RKO (cell line): ENCODE results near the gene TBX15.

ENCODE experiments used
- DNase-seq: peaks from one replicate; pipeline ENCODE4 v3.0.0-alpha.2; 2016; ENCODE audit warnings: low spot score

Gene TBX15

DNA sequence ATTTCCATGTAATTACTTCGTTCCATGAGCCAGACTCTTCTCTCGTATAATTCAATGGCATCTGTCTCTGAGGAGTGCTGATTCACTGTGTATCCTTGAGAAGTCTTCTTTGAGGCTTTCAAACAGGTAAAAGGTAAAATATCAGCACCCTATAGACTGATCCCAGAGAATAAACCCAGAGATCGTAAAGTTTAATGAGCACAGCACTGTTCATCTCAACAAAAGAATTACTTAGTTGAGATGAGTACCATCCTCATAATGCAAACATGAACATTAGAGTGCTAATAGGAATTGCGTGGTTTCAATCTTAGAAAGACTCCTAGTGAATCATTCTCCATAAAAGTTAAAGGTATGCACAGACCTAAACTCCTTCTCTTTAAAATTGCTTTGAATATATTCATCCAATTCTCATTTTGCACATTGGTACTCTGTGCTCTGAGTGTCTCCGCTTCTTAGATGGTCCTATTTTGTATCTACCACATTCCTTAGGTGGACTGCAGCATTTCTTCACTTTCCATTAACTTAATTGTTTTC lies 97.2 kb downstream of the TBX15 start:
- DNase-seq = no peak

DNA sequence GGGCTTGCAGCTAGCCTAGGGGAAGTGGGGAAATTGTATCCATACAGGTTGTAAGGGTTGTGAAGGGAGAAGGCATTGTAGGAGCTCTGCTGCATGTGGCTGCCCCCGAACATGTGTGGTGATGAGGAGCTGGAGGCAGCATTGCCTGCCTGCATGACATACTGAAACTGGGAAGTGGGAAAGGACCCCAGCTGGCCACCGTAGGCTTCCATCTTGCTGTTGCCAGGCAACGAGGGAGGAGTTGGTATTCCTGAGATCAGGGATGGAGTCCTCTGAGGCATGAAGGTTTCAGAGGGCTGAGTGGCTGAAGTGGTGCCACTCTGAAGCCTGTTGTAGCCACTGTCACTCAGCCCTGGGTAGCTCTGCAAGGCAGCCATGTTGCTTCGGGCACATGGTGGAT lies 103.2 kb downstream of the TBX15 start:
- DNase-seq = no peak

GRCh38 chr1:118881751-118882150 lies 106.4 kb downstream of the TBX15 start:
- DNase-seq = no peak

DNA sequence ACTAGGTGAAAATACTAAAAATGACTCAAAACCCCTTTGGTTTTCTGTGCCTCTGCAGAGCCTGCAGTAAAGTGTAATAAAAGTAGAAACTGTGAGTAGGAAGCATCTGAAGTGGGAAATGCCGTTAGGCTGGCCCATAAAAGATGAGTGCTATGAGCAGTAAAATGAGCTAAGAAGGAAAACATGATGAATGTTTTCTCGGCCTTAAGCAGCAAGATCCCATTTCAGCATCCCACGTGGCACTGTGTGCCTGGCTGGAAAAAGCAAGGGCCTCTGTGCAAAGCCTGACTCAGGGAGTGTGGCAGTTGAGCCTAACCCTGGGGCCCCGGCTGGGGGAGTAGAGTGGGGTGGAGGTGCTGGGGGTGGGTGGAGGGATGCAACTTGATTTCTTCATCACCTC lies 109.5 kb downstream of the TBX15 start:
- DNase-seq = no peak

- DNase-seq = no peak
These were observed 110.3 kb downstream of the TBX15 start for GRCh38 chr1:118877668-118878396.

GRCh38 chr1:118871582-118872171 lies 116.5 kb downstream of the TBX15 start:
- DNase-seq = no peak

DNA sequence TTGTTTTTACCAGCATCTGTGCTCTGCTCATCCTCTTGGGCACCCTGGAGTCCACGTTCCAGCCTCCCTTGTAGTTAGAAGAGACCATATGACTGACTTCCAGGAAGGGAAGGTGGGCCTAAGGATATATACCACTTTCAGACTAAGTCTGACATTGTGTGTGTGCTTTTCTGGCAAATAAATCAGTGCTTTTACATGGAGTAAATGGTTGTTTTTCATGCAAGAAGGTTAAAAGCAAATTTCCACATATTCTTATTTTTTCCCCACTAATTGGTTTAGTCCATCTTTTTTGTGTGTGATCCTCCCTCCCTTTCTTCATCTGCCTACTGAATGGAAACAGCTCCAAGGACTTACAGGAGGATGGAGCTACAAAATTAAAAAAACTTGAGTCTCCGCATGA lies 119.8 kb downstream of the TBX15 start:
- no peak for DNase-seq

GRCh38 chr1:118866330-118866729 lies 121.8 kb downstream of the TBX15 start:
- no peak for DNase-seq

- DNase-seq = no peak
These were observed 124.5 kb downstream of the TBX15 start for GRCh38 chr1:118863688-118864087.

GRCh38 chr1:118862755-118863154 lies 125.4 kb downstream of the TBX15 start:
- DNase-seq = no peak

DNA sequence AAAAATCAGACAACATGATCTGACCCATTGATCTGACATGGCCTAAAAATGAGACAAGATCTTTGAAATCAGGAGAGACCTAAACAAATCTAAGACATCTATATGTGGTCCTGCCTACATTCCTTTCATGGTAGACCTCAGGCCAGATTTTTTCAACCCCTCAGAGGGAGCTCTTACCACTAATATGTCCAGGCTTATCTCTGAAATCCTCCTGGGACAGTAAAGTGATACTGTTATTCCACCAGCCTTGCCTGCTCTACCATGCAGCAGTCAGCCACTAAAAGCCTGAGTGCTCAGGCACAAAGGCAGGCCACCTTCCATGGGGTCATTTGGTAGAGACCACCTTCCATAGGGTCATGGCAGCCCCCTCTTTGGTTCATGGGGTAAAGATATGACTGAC lies 126.9 kb downstream of the TBX15 start:
- no peak for DNase-seq

- no peak for DNase-seq
These were observed 128.1 kb downstream of the TBX15 start for GRCh38 chr1:118859999-118860398.

DNA sequence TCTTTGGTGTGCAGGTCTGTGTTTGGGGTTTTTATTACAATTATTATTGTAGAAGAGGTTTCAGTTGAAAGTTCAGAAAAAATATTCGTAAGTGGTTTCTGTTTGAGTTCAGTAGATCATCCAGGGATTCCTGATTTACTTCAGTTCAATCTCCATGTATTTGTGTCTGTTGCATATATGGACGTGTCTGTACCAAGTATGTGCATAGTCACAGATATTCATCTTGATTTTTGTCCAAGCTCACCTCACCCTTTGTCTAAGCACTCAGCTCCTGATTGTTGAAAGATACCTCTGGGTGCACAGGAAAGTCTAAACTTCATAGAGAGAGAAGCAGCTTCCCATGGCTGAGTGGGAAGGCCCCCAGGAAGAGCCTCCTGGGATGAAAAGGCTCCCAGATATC lies 141.7 kb downstream of the TBX15 start:
- DNase-seq = no peak

- DNase-seq = no peak
These were observed 145.5 kb downstream of the TBX15 start for GRCh38 chr1:118842452-118843201.

DNA sequence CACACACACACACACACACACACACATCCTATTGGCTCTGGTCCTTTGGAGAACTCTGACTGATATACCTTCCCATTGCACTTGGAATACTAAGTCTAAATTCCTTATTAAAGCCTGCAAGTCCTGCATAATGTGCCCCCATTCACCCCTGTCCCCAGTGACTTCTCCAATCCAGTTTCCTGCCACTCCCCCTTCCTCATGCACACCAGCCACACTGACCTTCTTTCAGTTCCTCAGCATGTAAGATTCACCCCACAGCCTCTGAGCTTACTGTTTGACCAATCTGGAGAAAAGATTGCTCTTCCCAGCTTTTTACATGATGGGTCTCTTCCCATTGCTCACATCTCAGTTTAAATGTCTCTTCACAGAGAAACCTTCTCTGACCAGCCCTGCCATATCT lies 146.6 kb downstream of the TBX15 start:
- DNase-seq = no peak
